Stimulated activated CD8-positive, alpha-beta memory T cell treated with anti-CD3 and anti-CD28 coated beads, Interleukin-4, amount 100 ng/mL, for 4 hours (primary cell): ENCODE measurements around the gene QKI.
"Not testable (repeated sequence)": the region's sequence is repeated elsewhere in the genome, so short reads cannot be mapped to it uniquely, and the experiment has no call there.

Experiments used
- DNase-seq, 2 donors: peaks; one replicate each; pipeline ENCODE4 v3.0.0-alpha.2; 2020; ENCODE audit warnings: low read depth in 2 of 2, low spot score in 1 of 2

Gene QKI

GRCh38 chr6:163572612-163573011, 158.1 kb downstream of the QKI start:
- no peak for DNase-seq

DNA sequence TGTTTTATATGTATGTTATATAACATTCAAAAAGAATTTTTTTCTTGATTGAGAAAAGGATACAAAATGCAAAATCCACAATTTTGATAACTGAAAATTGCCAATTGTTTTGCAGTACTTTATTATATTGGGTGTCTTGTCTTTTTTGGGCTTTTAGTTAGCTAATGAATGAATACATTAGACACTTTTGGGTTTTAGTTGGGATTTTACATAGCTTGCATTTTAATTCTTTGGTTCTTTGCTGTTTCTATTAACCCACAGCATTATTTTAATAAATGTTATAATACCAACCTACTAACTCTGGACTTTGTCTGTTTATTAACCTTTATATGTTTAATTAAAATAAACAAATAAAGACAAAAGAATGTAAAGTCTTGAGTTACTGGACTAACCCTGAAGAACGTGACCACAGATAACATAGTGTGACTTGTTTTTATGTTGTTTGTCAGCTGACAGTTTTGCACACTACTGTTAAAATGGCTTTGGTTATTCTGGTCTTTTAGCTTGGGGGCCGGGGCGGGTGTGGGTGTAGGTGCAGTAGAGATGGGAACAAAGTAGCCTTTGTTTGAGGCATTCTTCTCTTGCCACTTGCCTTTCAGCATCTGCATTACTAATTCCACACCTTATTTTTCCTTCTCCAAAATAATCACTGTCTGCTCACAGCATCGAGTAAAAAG, 159.1 kb downstream of the QKI start:
- DNase-seq: no peak

GRCh38 chr6:163576114-163576513, 161.6 kb downstream of the QKI start:
- no peak for DNase-seq

GRCh38 chr6:163577404-163577803, 162.9 kb downstream of the QKI start:
- no peak for DNase-seq

DNA sequence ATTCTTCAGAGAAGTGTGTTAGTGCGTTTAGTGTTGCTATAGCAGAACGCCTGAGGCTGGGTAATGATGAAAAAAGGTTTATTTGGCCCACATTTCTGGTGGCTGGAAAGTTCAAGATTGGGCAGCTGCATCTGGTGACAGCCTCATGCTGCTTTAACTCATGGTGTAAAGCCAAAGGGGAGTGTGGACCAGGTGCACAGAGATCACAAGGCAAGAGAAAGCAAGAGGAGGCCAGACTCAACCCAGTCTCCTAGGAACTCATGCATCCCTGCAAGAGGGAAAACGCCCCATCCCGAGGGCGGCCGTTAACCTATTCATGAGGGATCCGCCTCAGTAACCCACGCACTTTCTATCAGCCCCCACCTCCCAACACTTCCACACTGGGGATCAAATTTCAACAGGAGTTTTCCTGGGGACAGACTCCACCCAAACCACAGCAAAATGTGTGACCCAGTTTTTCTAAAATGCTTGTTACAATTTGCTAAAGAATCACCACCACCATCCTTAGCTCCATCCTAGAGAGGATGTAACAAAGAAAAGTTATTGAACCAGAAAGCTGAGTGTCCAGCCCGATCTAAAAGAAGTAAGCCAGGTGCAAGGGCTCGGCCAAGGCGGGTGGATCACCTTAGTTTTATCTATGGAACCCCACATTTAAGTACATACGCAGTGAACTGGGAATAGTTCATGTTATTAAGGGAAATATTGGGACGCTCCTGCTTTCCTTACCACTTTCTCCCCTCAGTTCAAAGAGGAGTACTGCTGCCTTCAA, 164.8 kb downstream of the QKI start:
- no peak for DNase-seq

DNA sequence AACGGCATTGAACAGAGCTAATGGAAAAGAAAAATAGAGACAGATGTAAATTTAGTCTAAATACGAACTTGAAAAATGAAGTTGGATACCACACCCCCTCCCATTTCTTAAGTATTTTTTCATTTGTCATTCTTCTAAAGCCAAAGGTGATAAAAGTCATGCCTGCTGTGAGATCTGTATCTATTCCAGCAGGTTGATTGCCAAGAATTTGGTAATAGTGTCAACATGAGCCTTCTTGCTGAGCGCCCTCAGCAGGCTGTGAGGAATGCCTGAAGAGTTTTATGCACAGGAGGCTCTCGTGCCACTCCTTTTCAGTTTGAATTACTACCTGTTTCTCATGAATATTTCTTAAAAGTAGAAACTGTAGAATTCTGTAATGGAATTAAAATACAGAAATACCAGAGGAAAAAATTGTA, 165.4 kb downstream of the QKI start:
- no peak for DNase-seq

DNA sequence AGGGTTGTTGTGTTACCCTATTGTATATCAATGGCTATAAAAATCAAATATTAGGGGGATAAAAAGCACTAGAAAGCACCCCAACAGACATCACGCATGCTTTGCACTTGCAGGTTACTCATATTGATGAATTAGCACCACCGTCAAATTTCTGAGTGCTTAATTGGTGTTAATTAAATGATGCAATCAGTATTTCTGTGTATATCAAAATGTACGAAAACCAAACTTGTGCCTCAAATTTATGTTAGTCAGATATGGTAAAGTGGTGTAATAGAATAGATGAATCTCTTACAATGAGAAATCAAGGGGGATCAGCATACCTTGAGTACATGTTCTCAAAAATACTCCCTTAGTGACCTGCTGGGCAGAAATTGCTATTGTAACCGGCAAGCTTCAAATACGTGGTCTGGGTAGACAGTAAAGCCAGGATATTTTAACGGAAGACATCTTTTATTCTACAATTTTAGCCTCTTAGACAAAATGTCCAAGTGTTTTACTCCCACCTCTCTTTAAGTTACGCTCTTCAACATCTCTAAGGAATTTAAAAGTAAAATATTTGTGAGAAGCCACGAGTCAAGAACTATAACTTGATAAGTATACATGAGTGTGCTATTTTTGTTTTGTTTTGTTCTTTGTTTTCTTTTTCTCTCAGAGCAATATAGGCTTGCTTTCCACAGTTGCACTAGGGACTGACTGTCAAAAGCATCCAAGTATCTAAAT, 166.0 kb downstream of the QKI start:
- no peak for DNase-seq

- DNase-seq: no peak
Observed at GRCh38 chr6:163583558-163583957, 169.0 kb downstream of the QKI start.

DNA sequence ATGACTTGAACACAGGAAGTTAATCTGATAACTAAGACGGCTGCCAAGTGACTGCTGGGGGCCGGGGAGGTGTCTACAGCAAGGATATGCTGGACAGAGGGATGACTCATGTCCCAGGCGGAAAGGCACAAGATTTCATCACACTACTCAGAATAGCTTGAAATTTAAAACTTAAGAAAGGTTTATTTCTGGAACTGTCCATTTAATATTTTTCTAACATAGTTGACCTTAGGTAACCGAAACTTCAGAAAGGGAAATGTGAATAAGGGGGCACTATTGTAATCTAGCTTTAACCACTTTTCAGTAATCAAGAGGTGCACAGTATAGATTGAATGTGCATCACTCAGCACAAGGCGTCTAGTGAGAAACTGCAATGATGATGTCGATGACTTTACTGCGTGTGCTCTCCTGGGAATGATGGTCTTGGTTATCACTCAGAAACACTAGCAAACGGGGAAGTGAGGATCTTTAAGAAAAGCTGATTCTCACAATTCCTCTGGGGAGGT, 171.5 kb downstream of the QKI start:
- no peak for DNase-seq

DNA sequence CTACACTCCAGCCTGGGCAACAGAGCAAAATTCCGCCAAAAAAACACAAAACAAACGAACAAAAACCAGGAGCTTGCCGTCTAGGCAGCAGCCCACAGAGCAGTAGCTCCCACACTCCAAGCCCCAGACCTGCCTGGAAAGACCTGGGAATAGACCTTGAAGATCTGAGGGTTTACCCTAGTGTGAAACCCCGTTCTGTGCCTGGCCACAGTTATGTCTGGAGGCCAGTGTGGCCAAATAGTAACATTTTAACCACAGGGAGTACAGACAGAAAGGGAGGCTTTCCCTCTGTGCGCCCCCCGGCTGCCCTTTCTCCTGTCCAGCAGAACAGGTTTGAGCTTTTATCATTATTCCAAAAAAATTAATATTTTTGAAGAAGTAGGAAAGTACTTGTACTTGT, 172.4 kb downstream of the QKI start:
- DNase-seq: no peak

DNA sequence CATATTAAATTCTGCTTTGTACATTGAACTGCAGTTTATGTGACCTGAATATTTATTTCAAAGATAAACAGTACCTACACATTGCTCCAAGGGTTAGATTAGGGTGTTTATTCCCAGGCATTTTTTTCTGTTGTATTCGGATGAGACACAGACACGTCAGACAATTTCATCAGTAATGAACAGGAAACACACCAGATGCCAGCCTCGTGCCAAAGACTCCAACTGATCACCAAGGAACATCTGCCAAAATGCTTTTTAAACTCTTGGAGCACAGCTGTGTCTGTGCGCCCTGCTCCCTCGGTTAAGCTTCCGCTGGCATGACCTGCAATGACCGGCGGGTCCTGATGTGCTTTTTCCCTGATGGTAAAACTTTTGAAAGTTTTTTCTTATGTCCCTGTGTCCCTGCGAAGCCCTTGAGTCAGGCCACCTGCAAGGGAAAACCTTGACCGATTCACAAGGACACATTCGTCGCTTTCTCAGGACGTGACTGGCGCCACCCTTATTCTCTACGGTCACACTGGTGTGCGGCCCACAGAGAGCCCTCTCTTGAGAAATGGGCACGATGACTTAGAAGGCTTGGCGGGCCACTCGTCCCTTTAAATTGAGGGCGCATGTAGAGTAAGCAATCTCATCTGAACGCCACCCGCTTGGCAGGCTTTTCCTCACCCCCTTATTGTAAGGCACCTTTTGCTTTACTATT, 173.9 kb downstream of the QKI start:
- no peak for DNase-seq

DNA sequence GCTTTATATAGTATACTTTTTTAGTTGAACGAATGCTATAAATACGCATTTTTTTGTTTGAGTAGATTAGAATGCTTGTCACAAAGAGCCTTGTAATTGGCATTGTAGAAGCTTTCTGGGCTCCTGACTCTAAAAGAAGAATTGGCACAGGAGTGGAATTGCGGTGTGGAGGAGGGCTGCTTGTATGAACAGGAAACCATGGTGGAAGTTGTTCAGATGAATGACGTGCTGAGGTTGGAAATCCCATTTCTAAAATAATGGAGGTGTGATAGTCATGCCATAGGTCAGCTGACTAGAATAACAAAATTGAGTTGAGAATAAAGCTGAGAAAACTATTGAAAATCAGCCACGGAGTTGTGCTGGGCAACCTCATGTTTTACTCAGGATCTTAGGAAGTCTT, 174.9 kb downstream of the QKI start:
- no peak for DNase-seq

GRCh38 chr6:163590132-163590531, 175.6 kb downstream of the QKI start:
- not testable (repeated sequence) for DNase-seq

- no peak for DNase-seq
Observed at GRCh38 chr6:163592872-163593271, 178.4 kb downstream of the QKI start.

DNA sequence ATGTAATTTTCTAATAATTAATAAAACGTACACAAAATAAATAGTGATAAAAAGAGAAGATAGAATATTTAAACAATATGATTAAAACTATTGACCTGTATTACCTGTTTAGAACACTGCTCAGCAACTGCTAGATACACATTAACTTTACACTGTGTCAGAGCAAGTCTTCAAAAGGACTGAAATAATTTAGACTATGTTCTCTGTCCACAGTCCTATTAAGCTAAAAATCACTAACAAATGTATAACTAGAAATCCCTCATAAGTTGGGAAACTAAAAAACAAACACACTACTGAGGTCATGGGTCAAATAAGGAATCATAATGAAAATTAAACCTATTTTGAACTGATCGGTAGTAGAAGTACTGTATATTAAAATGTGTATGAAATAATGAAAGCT, 181.7 kb downstream of the QKI start:
- no peak for DNase-seq

DNA sequence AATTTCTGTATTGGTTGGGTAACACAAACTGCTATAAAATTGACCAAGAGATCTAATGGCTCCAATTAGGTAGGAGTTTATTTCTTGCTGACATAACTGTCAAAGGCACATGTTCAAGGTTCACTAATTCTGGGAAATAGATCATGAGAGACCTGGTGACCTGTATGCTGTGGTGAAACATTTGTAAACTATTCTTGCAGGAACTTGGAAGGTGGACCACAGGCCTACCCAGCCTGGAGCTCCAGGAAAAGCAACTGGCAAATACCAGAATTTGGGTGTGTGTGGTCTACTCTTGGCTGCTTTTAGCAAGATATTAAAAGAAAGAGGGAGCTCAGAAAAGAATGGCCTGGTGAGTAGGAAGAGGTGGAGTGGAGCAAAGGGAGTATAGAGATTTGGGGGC, 184.6 kb downstream of the QKI start:
- no peak for DNase-seq

DNA sequence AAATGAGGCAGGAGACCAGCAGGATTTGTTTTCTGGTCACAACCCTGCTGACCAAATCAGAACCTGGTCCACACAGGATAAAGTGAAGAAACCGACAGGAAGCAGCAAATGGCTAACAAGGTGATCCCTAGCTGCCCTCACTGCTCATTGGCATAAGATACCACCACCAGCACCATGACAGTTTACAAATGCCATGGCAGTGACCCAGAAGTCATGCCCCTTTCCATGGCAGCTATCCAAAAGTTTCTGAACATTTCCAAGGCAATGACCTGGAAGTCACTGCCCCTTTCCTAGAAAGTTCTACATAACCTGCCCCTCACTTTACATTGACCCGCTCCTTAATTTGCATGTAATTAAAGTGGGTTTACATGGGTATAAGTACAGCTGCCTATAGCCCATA, 185.2 kb downstream of the QKI start:
- DNase-seq: no peak

DNA sequence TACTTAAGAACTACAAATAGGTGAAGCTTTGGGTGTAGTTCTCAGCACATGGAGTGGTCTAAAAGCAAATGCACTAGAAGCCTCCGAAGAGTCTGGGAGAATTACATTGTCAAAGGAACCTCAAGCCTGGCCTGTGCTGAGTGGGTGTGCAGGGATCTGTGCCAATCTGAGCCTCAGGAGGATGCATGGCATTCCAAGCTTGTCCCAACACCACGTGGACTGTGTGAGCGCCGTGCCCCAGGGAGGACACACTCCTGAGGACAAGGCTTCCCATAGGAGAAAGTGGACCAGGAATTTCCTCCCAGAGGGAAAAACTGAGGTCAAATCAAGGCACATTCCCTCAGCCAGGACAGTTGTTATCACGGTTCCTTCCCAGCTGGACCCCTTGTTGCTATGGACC, 185.8 kb downstream of the QKI start:
- no peak for DNase-seq

GRCh38 chr6:163600781-163601180, 186.3 kb downstream of the QKI start:
- DNase-seq: no peak

DNA sequence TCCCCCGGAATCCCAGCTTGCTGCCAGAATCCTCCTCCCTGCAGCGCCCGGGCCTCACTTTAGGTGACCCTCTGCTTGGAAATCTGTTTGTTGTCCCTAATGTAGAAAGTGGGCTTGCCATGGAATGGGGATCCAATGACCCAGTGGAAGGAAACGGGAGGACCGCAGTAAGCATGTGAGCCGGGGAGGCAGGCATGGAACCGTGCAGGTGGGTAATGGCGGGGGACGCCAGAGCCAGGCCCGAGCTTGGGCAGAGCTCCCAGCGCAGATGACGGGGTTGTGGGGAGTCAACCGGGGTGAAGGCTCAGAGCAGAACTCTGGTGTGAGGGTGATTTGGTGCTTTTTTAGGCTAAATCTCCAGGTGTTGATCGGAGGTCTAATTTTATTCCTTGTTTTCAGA, 188.3 kb downstream of the QKI start:
- DNase-seq: no peak

DNA sequence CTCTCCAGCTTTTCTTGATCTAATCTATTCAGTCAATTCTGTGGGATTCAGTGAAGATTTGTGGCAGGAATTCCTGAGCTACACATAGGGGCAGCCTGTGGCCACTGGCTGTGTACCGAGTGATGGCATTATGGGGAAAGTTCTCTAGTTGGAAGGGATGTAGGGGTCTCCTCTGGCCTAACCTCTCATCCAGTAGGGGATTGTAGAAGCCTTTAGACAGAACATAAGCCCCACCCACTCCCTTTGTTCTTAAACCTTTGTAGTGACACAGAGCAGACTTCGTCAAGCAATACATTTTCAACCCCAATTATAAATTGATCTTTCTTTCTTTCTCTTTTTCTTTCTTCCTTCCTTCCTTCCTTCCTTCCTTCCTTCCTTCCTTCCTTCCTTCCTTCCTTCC, 188.9 kb downstream of the QKI start:
- no peak for DNase-seq
